AG09319 (cell line): ENCODE measurements around the gene ARSG.

ENCODE experiments used
- DNase-seq: peaks from one replicate; pipeline ENCODE4 v3.0.0-alpha.2; 2010; ENCODE audit warnings: low read depth; ENCODE audit errors: extremely low read depth
- CTCF ChIP-seq: IDR thresholded peaks from 2 replicates; pipeline ENCODE4 v1.5.1; 2011; ENCODE audit warnings: low read depth, mild to moderate bottlenecking, inconsistent platforms, low read length, moderate library complexity

The ARSG gene

GRCh38 chr17:68440526-68440925 lies 149.2 kb downstream of the ARSG start:
- TF ChIP-seq CTCF: no peak
- DNase-seq: no peak

- no peak for DNase-seq
- TF ChIP-seq CTCF: no peak
Measured at GRCh38 chr17:68441070-68441770, 149.9 kb downstream of the ARSG start.

- DNase-seq: no peak
- no peak for TF ChIP-seq CTCF
Measured at GRCh38 chr17:68443972-68444464, 152.7 kb downstream of the ARSG start.

- no peak for TF ChIP-seq CTCF
- DNase-seq: no peak
Measured at GRCh38 chr17:68445671-68446070, 154.4 kb downstream of the ARSG start.

- no peak for DNase-seq
- TF ChIP-seq CTCF: no peak
Measured at GRCh38 chr17:68446626-68447041, 155.3 kb downstream of the ARSG start.

GRCh38 chr17:68449021-68449739 lies 157.9 kb downstream of the ARSG start:
- DNase-seq: no peak
- no peak for TF ChIP-seq CTCF

GRCh38 chr17:68450391-68450790 lies 159.1 kb downstream of the ARSG start:
- DNase-seq: no peak
- TF ChIP-seq CTCF: no peak
